Measurements from ENCODE around the gene GRIK4. TPM values are rescaled to one million over a fixed set of nuclear protein-coding genes. Genes with fewer than 3 reads are reported as not detected.

The GRIK4 gene
- polyA plus RNA-seq, 1 donor from 2014 or later, result 3.4 TPM

DNA sequence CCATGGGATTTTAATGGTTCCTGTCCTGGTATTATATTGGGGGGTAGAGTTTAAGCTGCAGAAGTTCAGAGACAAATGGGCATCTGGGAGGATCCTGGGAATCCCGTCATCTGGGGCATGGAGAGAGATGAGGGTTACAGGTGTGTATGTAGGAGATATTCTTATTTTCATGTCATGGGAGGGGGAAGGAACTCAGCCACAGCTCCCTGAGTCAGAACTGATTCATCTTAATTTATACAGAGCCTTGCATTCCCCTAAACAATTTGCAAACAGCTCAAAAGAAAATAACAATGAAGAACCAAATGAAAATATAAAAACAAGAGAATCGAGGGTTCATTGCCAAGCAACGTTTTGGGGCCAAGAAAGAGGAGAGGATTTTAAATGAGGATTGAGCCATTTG is 356.4 kb downstream of the GRIK4 start:
- TF ChIP-seq EP300 (conservative IDR thresholded peaks at IDR 0.05; ENCODE audit: poor library complexity, severe bottlenecking), result no peak
- no peak for TF ChIP-seq SMC3 (conservative IDR thresholded peaks at IDR 0.05; ENCODE audit: poor library complexity)
- no peak for TF ChIP-seq TAF1 (IDR thresholded peaks at IDR 0.05; ENCODE audit: low read depth)
- TF ChIP-seq POLR2AphosphoS5 (IDR thresholded peaks at IDR 0.05), result no peak
- no peak for TF ChIP-seq RAD21 (conservative IDR thresholded peaks at IDR 0.05)
- TF ChIP-seq MXI1 (conservative IDR thresholded peaks at IDR 0.05; ENCODE audit: poor library complexity, severe bottlenecking), result no peak
- no peaks in the 10 kb centered on the region for H4K20me1 ChIP-seq (ENCODE audit: insufficient read depth)
- H3K4me2 ChIP-seq (ENCODE audit: low read length), result no peak overlapping the region
- no peak overlapping the region for H3K9ac ChIP-seq (ENCODE audit: low read length)
- no peak overlapping the region for H3K4me3 ChIP-seq (ENCODE audit: low read length)
- H3K36me3 ChIP-seq (ENCODE audit: insufficient read depth, low read length), result no peaks in the 10 kb centered on the region
- H3K27me3 ChIP-seq (ENCODE audit: insufficient read depth, low read depth, low read length), result no peaks in the 10 kb centered on the region
- H3K79me2 ChIP-seq (replicated peaks; ENCODE audit: insufficient read depth, low read length), result no peaks in the 10 kb centered on the region
- no peaks in the 10 kb centered on the region for H3K9me3 ChIP-seq (ENCODE audit: low read length)
- H3K9me2 ChIP-seq (ENCODE audit: insufficient read depth, low read length), result no peaks in the 10 kb centered on the region
- H3F3A ChIP-seq (ENCODE audit: insufficient read depth, low read length, poor library complexity, severe bottlenecking), result no peaks in the 10 kb centered on the region
- H2AFZ ChIP-seq (ENCODE audit: low read depth, low read length), result no peak overlapping the region
- H3K27ac ChIP-seq (ENCODE audit: low read length), result no peak overlapping the region

DNA sequence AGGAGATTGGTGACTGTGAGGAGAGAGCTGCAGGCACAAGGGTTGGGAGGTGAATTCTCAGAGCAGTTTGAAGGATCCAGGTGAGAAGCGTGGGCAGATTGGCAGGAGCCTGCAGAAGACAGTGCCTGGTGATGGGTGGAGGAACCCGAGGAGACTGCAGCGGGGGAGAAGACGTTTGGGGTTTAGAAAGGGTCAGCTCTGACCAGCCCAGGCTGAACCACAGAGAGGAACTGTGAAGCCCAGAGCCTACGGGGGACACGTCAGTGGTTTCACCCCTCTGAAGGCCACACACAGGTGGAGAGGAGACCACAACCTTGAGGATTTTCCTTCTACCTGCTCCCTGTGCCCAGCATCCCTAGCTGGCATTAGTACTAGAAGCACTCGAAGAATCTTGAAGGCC is 357.5 kb downstream of the GRIK4 start:
- no peaks in the 10 kb centered on the region for H3K9me2 ChIP-seq (ENCODE audit: insufficient read depth, low read length)
- no peak overlapping the region for H3K27ac ChIP-seq (ENCODE audit: low read length)

DNA sequence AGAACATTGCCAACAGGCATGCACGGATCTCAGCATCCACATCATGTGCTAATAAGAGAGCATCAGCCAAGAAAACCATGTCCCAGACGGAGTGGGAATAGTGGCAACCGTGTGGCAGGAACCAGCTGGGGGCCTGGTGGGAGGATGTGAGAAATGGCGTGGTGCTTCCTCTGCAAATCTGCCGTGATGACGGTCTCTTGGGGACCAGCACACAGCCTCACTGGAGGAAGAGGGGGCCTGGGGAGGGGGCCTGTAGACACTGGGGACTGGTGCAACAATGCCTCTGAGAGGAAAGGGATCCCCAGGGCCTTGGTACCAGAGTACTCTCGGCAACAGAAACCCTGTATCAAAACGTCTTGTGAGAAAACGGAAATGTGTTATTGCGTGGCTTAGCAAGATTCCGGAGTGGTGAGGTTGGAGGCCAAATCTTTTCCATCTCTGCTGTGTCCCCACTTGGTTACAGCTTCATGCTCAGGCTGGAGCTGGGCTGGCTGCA is 358.0 kb downstream of the GRIK4 start:
- H3K9me2 ChIP-seq (ENCODE audit: insufficient read depth, low read length), result no peaks in the 10 kb centered on the region
- H3K27me3 ChIP-seq (ENCODE audit: insufficient read depth, low read depth, low read length), result no peaks in the 10 kb centered on the region
- no peak overlapping the region for H3K4me3 ChIP-seq (ENCODE audit: low read length)
- H3K79me2 ChIP-seq (replicated peaks; ENCODE audit: insufficient read depth, low read length), result no peaks in the 10 kb centered on the region
- no peaks in the 10 kb centered on the region for H3K9me3 ChIP-seq (ENCODE audit: low read length)
- no peak overlapping the region for H3K9ac ChIP-seq (ENCODE audit: low read length)
- H4K20me1 ChIP-seq (ENCODE audit: insufficient read depth), result no peaks in the 10 kb centered on the region
- no peak overlapping the region for H3K27ac ChIP-seq (ENCODE audit: low read length)
- H3K36me3 ChIP-seq (ENCODE audit: insufficient read depth, low read length), result no peaks in the 10 kb centered on the region
- no peak overlapping the region for H2AFZ ChIP-seq (ENCODE audit: low read depth, low read length)
- H3F3A ChIP-seq (ENCODE audit: insufficient read depth, low read length, poor library complexity, severe bottlenecking), result no peaks in the 10 kb centered on the region
- no peak overlapping the region for H3K4me2 ChIP-seq (ENCODE audit: low read length)
- TF ChIP-seq EP300 (conservative IDR thresholded peaks at IDR 0.05; ENCODE audit: poor library complexity, severe bottlenecking) (no peak), RAD21 (conservative IDR thresholded peaks at IDR 0.05) (no peak), POLR2AphosphoS5 (IDR thresholded peaks at IDR 0.05) (no peak), EZH2 (IDR thresholded peaks at IDR 0.05; ENCODE audit: borderline replicate concordance, insufficient read depth, low read length, poor library complexity, severe bottlenecking) (no peak), SMC3 (conservative IDR thresholded peaks at IDR 0.05; ENCODE audit: poor library complexity) (no peak), TAF1 (IDR thresholded peaks at IDR 0.05; ENCODE audit: low read depth) (no peak), MXI1 (conservative IDR thresholded peaks at IDR 0.05; ENCODE audit: poor library complexity, severe bottlenecking) (no peak)
- TF ChIP-seq, protein P1, sequence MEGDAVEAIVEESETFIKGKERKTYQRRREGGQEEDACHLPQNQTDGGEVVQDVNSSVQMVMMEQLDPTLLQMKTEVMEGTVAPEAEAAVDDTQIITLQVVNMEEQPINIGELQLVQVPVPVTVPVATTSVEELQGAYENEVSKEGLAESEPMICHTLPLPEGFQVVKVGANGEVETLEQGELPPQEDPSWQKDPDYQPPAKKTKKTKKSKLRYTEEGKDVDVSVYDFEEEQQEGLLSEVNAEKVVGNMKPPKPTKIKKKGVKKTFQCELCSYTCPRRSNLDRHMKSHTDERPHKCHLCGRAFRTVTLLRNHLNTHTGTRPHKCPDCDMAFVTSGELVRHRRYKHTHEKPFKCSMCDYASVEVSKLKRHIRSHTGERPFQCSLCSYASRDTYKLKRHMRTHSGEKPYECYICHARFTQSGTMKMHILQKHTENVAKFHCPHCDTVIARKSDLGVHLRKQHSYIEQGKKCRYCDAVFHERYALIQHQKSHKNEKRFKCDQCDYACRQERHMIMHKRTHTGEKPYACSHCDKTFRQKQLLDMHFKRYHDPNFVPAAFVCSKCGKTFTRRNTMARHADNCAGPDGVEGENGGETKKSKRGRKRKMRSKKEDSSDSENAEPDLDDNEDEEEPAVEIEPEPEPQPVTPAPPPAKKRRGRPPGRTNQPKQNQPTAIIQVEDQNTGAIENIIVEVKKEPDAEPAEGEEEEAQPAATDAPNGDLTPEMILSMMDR (IDR thresholded peaks at IDR 0.05; ENCODE audit: poor library complexity, severe bottlenecking), result no peak
- TF ChIP-seq, protein P2, sequence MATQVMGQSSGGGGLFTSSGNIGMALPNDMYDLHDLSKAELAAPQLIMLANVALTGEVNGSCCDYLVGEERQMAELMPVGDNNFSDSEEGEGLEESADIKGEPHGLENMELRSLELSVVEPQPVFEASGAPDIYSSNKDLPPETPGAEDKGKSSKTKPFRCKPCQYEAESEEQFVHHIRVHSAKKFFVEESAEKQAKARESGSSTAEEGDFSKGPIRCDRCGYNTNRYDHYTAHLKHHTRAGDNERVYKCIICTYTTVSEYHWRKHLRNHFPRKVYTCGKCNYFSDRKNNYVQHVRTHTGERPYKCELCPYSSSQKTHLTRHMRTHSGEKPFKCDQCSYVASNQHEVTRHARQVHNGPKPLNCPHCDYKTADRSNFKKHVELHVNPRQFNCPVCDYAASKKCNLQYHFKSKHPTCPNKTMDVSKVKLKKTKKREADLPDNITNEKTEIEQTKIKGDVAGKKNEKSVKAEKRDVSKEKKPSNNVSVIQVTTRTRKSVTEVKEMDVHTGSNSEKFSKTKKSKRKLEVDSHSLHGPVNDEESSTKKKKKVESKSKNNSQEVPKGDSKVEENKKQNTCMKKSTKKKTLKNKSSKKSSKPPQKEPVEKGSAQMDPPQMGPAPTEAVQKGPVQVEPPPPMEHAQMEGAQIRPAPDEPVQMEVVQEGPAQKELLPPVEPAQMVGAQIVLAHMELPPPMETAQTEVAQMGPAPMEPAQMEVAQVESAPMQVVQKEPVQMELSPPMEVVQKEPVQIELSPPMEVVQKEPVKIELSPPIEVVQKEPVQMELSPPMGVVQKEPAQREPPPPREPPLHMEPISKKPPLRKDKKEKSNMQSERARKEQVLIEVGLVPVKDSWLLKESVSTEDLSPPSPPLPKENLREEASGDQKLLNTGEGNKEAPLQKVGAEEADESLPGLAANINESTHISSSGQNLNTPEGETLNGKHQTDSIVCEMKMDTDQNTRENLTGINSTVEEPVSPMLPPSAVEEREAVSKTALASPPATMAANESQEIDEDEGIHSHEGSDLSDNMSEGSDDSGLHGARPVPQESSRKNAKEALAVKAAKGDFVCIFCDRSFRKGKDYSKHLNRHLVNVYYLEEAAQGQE (IDR thresholded peaks at IDR 0.05; ENCODE audit: borderline replicate concordance), result no peak

More for the DNA sequence above, 357.5 kb downstream of the GRIK4 start:
- no peak overlapping the region for H3K4me2 ChIP-seq (ENCODE audit: low read length)
- H3K9ac ChIP-seq (ENCODE audit: low read length), result no peak overlapping the region
- H3K36me3 ChIP-seq (ENCODE audit: insufficient read depth, low read length), result no peaks in the 10 kb centered on the region
- H4K20me1 ChIP-seq (ENCODE audit: insufficient read depth), result no peaks in the 10 kb centered on the region
- no peaks in the 10 kb centered on the region for H3K9me3 ChIP-seq (ENCODE audit: low read length)
- no peak overlapping the region for H3K4me3 ChIP-seq (ENCODE audit: low read length)
- no peaks in the 10 kb centered on the region for H3K27me3 ChIP-seq (ENCODE audit: insufficient read depth, low read depth, low read length)
- H3K79me2 ChIP-seq (replicated peaks; ENCODE audit: insufficient read depth, low read length), result no peaks in the 10 kb centered on the region
- TF ChIP-seq RAD21 (conservative IDR thresholded peaks at IDR 0.05) (no peak), EP300 (conservative IDR thresholded peaks at IDR 0.05; ENCODE audit: poor library complexity, severe bottlenecking) (no peak), MXI1 (conservative IDR thresholded peaks at IDR 0.05; ENCODE audit: poor library complexity, severe bottlenecking) (no peak), EZH2 (IDR thresholded peaks at IDR 0.05; ENCODE audit: borderline replicate concordance, insufficient read depth, low read length, poor library complexity, severe bottlenecking) (no peak), POLR2AphosphoS5 (IDR thresholded peaks at IDR 0.05) (no peak), TAF1 (IDR thresholded peaks at IDR 0.05; ENCODE audit: low read depth) (no peak)
- TF ChIP-seq, protein P2 (IDR thresholded peaks at IDR 0.05; ENCODE audit: borderline replicate concordance), result no peak
- no peaks in the 10 kb centered on the region for H3F3A ChIP-seq (ENCODE audit: insufficient read depth, low read length, poor library complexity, severe bottlenecking)
- no peak overlapping the region for H2AFZ ChIP-seq (ENCODE audit: low read depth, low read length)

All from neural cell (in vitro differentiated cells).